Raji (cell line): Measurements from ENCODE around the gene TMEM192.

Experiments
- POLR2A ChIP-seq: IDR thresholded peaks from 2 replicates; pipeline ENCODE4 v1.6.1; 2011; ENCODE audit warnings: low read depth, low read length, control low read depth; ENCODE audit not compliant: insufficient read depth

Gene TMEM192

DNA sequence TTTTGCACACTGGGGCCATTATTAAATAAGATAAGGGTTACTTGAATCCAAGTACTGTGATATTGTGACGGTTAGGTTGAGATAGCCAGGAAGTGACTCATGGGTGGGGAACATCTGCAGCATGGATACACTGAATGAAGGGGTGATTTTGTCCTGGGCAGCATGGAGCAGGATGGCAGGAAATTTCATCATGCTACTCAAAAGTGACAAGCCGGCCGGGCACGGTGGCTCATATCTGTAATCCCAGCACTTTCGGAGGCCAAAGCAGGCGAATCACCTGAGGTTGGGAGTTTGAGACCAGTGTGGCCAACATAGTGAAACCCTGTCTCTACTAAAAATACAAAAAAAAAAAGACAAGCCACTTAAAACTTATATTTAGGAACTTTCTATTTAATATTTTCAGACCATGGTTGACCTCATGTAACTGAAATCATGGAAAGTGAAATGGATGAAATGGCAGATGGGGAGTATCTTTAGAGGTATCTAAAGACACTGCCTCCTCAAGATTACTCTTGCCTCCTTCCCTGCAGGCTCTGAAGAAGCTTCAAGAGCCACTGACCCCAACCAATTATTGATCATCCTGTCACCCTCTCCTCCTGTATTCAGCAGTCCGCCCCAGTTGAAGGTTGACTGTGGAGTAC lies 84.8 kb downstream of the TMEM192 start:
- TF ChIP-seq POLR2A: no peak
